Smooth muscle cell (in vitro differentiated cells): ENCODE results near the gene DAP3. TPM values are rescaled to one million over a fixed set of nuclear protein-coding genes. Genes with fewer than 3 reads are reported as not detected.

ENCODE experiments used
- DNase-seq: peaks from one replicate; lab custom pipeline; 2025; ENCODE audit not compliant: unreplicated experiment; lab: John Stamatoyannopoulos, UW
- H2AFZ ChIP-seq: fragments of 200-600 bp; sonication (generic); 2 replicates; pipeline ENCODE4 v1.6.0; 2016; ENCODE audit warnings: antibody characterized with exemption, low read depth, mild to moderate bottlenecking
- H3F3A ChIP-seq: fragments of 200-600 bp; sonication (generic); 2 replicates; pipeline ENCODE4 v1.6.0; 2017; ENCODE audit warnings: antibody characterized with exemption, low read depth
- H3K27ac ChIP-seq: fragments of 200-600 bp; sonication (generic); 2 replicates; pipeline ENCODE4 v1.5.1; 2016; ENCODE audit warnings: low read depth, mild to moderate bottlenecking
- H3K27me3 ChIP-seq: fragments of 200-600 bp; sonication (generic); 2 replicates; pipeline ENCODE4 v1.6.1; 2016; ENCODE audit warnings: low read depth, mild to moderate bottlenecking
- H3K36me3 ChIP-seq: fragments of 200-600 bp; sonication (generic); 2 replicates; pipeline ENCODE4 v1.5.1; 2016; ENCODE audit warnings: low read depth
- H3K4me1 ChIP-seq: fragments of 200-600 bp; sonication (generic); 2 replicates; pipeline ENCODE4 v1.5.1; 2016; ENCODE audit warnings: low read depth
- H3K4me2 ChIP-seq: fragments of 200-600 bp; sonication (generic); 2 replicates; pipeline ENCODE4 v1.6.0; 2016; ENCODE audit warnings: mild to moderate bottlenecking
- H3K4me3 ChIP-seq: fragments of 200-600 bp; sonication (generic); 2 replicates; pipeline ENCODE4 v1.5.1; 2016; ENCODE audit warnings: mild to moderate bottlenecking
- H3K79me2 ChIP-seq: fragments of 200-600 bp; sonication (generic); 2 replicates; pipeline ENCODE4 v1.6.0; 2016; ENCODE audit warnings: low read depth, mild to moderate bottlenecking
- H3K9ac ChIP-seq: fragments of 200-600 bp; sonication (generic); 2 replicates; pipeline ENCODE4 v1.6.0; 2016; ENCODE audit warnings: low read depth
- H3K9me3 ChIP-seq: fragments of 200-600 bp; sonication (generic); replicated peaks from 2 replicates; pipeline ENCODE4 v1.5.1; 2016; ENCODE audit warnings: low read depth
- H4K20me1 ChIP-seq: fragments of 200-600 bp; sonication (generic); 2 replicates; pipeline ENCODE4 v1.6.0; 2016; ENCODE audit warnings: low read depth
- WGBS: methylation state at CpG from one replicate; pipeline ENCODE4 v1.1.7; 2016; ENCODE audit warnings: low lambda C conversion rate; 5-methylcytosine and 5-hydroxymethylcytosine counted together
- polyA plus RNA-seq: library from polyadenylated mRNA; unstranded; fragments of >200 nt; fragmentation: Nextera tagmentation; extraction: Ambion mirVana; gene quantifications from 2 replicates; pipeline ENCODE4 v1.2.1, GENCODE V29; 2016
- total RNA-seq: library from RNA; depleted of rRNA; stranded (reverse); fragments of >200 nt; gene quantifications from 2 replicates; pipeline ENCODE4 v1.2.3, GENCODE V29; 2014
- TF ChIP-seq, protein P1 (sequence below): fragments of 200-600 bp; sonication (generic); IDR thresholded peaks from 2 replicates; pipeline ENCODE4 v1.5.1; 2017; ENCODE audit warnings: borderline replicate concordance, mild to moderate bottlenecking, antibody characterized with exemption; ENCODE audit not compliant: insufficient read depth, poor library complexity, severe bottlenecking

DAP3 gene
- total and polyA plus RNA-seq, 2 experiments from 2014 or later, result 61.2 to 86.3 TPM

DNA sequence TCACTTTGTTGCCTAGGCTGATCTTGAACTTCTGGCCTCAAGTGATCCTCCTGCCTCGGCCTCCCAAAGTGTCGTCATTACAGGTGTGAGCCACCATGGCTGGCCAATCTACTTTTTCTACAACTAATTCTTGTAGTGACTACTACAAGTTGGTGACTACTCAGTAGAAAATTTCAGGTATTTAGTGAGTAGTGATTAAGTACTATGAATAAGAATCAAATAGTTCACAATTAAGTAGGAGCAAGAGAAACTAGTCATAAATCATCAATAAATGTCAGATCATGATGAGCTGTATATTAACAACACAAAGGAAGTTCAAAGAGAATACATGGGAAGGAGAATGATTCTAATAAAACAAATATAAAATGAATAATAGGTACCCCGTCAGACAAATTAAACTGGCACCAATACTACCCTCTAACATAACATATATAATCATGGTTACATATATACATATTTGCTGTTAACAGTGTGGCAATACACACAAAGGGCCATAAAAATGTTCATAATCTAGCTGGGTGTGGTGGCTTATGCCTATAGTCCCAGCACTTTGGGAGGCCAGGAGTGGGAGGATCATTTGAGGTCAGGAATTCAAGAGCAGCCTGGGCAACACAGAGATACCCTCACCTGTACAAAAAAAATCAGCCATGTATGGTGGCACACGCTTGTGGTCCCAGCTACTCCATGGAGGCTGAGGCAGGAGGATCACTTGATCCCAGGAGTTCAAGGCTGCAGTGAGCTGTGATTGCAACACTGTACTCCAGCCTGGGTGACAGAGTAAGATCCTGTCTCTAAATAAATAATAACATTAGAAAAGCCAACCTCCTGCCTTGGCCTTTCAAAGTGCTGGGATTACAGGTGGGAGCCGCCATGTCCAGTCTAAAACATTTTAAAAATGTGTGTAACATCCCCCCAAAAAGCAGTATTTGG lies 19.4 kb upstream of the DAP3 start:
- Histone ChIP-seq H3K9me3 (no peaks in the 10 kb centered on the region), H3K27me3 (no peaks in the 10 kb centered on the region), H4K20me1 (no peaks in the 10 kb centered on the region), H3K36me3 (peaks cover 45% of the 10 kb centered on the region), H3K79me2 (no peaks in the 10 kb centered on the region), H3K4me1 (no peaks in the 10 kb centered on the region), H3K9ac (no peak overlapping the region), H3F3A (no peaks in the 10 kb centered on the region), H3K4me2 (no peak overlapping the region), H2AFZ (no peak overlapping the region), H3K4me3 (no peak overlapping the region), H3K27ac (no peak overlapping the region)
- TF ChIP-seq, protein P1, sequence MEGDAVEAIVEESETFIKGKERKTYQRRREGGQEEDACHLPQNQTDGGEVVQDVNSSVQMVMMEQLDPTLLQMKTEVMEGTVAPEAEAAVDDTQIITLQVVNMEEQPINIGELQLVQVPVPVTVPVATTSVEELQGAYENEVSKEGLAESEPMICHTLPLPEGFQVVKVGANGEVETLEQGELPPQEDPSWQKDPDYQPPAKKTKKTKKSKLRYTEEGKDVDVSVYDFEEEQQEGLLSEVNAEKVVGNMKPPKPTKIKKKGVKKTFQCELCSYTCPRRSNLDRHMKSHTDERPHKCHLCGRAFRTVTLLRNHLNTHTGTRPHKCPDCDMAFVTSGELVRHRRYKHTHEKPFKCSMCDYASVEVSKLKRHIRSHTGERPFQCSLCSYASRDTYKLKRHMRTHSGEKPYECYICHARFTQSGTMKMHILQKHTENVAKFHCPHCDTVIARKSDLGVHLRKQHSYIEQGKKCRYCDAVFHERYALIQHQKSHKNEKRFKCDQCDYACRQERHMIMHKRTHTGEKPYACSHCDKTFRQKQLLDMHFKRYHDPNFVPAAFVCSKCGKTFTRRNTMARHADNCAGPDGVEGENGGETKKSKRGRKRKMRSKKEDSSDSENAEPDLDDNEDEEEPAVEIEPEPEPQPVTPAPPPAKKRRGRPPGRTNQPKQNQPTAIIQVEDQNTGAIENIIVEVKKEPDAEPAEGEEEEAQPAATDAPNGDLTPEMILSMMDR, result no peak
- WGBS, result 96% methylated on average over 5 of the region's 5 CpGs
- DNase-seq, result no peak

DNA sequence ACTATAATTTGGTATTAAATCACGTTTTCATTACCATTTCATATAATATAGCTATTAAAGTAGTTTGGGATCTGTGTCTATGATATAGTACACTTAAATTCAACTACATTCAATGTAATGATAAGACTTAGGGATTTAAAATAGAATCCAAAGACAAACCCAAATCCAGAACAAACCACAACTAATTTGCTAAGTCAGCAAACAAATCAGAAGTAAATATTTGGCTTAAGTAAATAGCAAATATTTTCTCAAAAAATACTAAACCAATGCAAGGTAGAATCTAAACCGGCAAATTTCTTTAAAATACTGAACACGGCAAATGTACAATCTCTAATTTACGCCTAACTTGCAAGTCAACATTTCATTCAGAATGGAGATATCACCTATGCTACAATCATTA lies 17.1 kb upstream of the DAP3 start:
- DNase-seq, result no peak
- Histone ChIP-seq H3K4me3 (no peak overlapping the region), H3F3A (no peaks in the 10 kb centered on the region), H3K4me1 (no peaks in the 10 kb centered on the region), H4K20me1 (peaks cover 9% of the 10 kb centered on the region), H2AFZ (no peak overlapping the region), H3K79me2 (no peaks in the 10 kb centered on the region), H3K4me2 (no peak overlapping the region), H3K27me3 (no peaks in the 10 kb centered on the region), H3K36me3 (peaks cover 48% of the 10 kb centered on the region), H3K27ac (no peak overlapping the region), H3K9ac (no peak overlapping the region), H3K9me3 (no peaks in the 10 kb centered on the region)
- WGBS, result 96% methylated on average over 4 of the region's 4 CpGs
- TF ChIP-seq, protein P1, result no peak

DNA sequence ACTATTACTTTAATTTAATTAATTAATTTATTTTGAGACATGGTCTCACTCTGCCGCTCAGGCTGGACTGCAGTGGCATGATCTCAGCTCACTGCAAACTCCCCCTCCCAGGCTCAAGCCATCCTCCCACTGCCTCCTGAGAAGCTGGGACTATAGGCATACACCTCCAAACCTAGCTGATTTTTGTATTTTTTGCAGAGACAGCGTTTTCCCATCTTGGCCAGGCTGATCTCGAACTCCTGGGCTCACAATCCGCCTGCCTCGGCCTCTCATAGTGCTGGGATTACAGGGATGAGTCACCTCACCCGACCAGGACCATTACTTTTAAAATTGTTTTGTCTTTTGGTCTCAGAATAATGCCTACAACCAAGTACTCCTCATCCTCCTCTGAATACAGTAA lies 15.9 kb upstream of the DAP3 start:
- DNase-seq, result no peak
- Histone ChIP-seq H3K4me2 (no peak overlapping the region), H3K79me2 (peaks cover 1% of the 10 kb centered on the region), H3K4me3 (no peak overlapping the region), H3K9ac (no peak overlapping the region), H3K9me3 (no peaks in the 10 kb centered on the region), H3F3A (no peaks in the 10 kb centered on the region), H4K20me1 (peaks cover 21% of the 10 kb centered on the region), H3K36me3 (peaks cover 51% of the 10 kb centered on the region), H3K27me3 (no peaks in the 10 kb centered on the region), H3K4me1 (no peaks in the 10 kb centered on the region), H3K27ac (no peak overlapping the region), H2AFZ (no peak overlapping the region)
- TF ChIP-seq, protein P1, result no peak
- 77% methylated on average over 6 of the region's 6 CpGs for WGBS
